Peyer's patch (tissue), 4 donors: ENCODE measurements around the gene TGFA. TPM values are rescaled to one million over a fixed set of nuclear protein-coding genes. Genes with fewer than 3 reads are reported as not detected.
A peak's percentile ranks its signal among the peaks of the same experiment; 100 is the strongest.

Experiments used
- DNase-seq, 3 donors: peaks; one replicate each; pipeline ENCODE4 v3.0.0-alpha.2; 2017 to 2019
- H3K27ac ChIP-seq, 4 donors: fragments of 200-600 bp; sonication (generic); one replicate each; pipeline ENCODE4 v1.5.1; 2016 to 2019
- H3K27me3 ChIP-seq, 2 donors: fragments of 200-600 bp; sonication (generic); one replicate each; pipeline ENCODE4 v1.5.1; 2019
- H3K36me3 ChIP-seq, 3 donors: fragments of 200-600 bp; sonication (generic); one replicate each; pipeline ENCODE4 v1.5.1; 2016 to 2019
- H3K4me1 ChIP-seq, 4 donors: fragments of 200-600 bp; sonication (generic); one replicate each; pipeline ENCODE4 v1.5.1; 2016 to 2019
- H3K4me3 ChIP-seq, 4 donors: fragments of 200-600 bp; sonication (generic); 1 replicate in 3 of 4; 2 replicates in 1 of 4; pipeline ENCODE4 v1.5.1; 2016 to 2019; ENCODE audit warnings: mild to moderate bottlenecking in 1 of 4
- H3K9me3 ChIP-seq, 4 donors: fragments of 200-600 bp; sonication (generic); one replicate each; pipeline ENCODE4 v1.5.1; 2016 to 2019; ENCODE audit warnings: mild to moderate bottlenecking in 1 of 4
- POLR2A ChIP-seq, 2 donors: fragments of 450-650 bp; IDR thresholded peaks; one replicate each; pipeline ENCODE4 v1.5.1; 2017; ENCODE audit warnings: antibody characterized with exemption in 2 of 2, mild to moderate bottlenecking in 2 of 2, moderate library complexity in 2 of 2
- total RNA-seq, 4 donors: library from RNA; depleted of rRNA; stranded (reverse); fragments of >200 nt; gene quantifications; one replicate each; pipeline ENCODE4 v1.1.0, GENCODE V29; 2016
- TF ChIP-seq, protein P1 (sequence below), 6 experiments: fragments of 450-650 bp in 4 of 6; fragments of 200-600 bp in 2 of 6; sonication (generic) in 1 of 6; IDR thresholded peaks; one replicate each; pipeline ENCODE4 v1.5.1; 2017 to 2019; ENCODE audit warnings: antibody characterized with exemption in 6 of 6, mild to moderate bottlenecking in 3 of 6, moderate library complexity in 1 of 6

Gene TGFA
- total RNA-seq, 4 donors from 2014 or later, result 2.5 to 51.6 (median 37.9) TPM

DNA sequence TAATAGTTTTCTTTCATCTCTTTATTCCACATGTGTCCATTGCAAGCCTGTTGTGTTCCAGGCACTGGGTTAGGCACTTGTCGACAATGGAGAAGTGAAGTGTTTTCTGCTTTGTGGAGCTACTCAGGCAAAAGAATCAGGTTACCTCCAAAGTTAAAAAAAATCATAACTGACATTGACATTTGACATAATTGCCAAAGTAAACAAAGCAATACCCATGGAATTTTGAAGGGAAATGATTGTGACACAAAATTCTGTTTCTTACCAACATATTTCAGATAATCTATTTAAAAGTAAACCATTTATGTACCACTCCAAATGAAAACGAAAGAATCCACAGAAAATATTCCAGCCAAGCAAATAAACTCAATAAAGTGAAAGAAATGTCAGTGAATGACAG lies 6.4 kb upstream of the TGFA start:
- no peak for TF ChIP-seq POLR2A (IDR thresholded peaks at IDR 0.05)
- TF ChIP-seq, protein P1, sequence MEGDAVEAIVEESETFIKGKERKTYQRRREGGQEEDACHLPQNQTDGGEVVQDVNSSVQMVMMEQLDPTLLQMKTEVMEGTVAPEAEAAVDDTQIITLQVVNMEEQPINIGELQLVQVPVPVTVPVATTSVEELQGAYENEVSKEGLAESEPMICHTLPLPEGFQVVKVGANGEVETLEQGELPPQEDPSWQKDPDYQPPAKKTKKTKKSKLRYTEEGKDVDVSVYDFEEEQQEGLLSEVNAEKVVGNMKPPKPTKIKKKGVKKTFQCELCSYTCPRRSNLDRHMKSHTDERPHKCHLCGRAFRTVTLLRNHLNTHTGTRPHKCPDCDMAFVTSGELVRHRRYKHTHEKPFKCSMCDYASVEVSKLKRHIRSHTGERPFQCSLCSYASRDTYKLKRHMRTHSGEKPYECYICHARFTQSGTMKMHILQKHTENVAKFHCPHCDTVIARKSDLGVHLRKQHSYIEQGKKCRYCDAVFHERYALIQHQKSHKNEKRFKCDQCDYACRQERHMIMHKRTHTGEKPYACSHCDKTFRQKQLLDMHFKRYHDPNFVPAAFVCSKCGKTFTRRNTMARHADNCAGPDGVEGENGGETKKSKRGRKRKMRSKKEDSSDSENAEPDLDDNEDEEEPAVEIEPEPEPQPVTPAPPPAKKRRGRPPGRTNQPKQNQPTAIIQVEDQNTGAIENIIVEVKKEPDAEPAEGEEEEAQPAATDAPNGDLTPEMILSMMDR (IDR thresholded peaks at IDR 0.05), result no peak
- H3K4me3 ChIP-seq, result no peak overlapping the region
- no peaks in the 10 kb centered on the region for H3K36me3 ChIP-seq
- H3K27ac ChIP-seq, result no peak overlapping the region
- no peak for DNase-seq
- no peaks in the 10 kb centered on the region for H3K9me3 ChIP-seq
- H3K4me1 ChIP-seq, result peaks cover 0 to 14% (median 0%) of the 10 kb centered on the region in 4 donors
- H3K27me3 ChIP-seq, result no peaks in the 10 kb centered on the region

DNA sequence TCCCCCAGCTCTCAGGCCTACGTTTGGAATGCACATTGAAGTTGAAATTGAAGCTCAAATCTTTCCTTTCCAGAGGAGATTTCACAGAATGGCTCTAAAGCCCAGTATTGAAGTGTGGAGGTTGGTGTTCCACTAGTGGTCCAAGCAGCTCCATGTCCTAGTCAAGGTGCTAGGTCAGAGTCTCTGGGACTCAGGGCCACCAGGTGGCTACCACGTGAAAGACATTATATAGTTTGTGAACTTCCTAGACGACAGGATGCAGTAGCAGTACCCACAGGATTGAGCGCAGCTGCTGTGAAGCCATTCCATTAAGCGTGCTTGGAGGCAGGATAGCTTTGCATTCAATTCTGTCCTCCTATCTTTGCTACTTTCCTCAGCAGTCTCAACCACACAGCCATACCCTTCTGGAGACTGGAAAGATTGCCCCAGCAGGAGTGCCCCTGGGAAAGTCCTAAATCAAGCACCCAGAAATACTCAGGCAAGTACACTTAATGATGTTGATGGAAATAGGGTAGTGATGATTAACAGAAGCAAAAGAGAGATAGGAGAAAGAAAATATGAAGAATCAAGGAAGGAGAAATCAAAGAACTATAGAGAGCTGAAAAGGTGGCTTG lies 4.7 kb upstream of the TGFA start:
- Histone ChIP-seq H3K9me3 (no peaks in the 10 kb centered on the region), H3K4me1 (peaks cover 0 to 23% (median 4%) of the 10 kb centered on the region in 4 donors), H3K27ac (no peak overlapping the region), H3K4me3 (no peak overlapping the region), H3K27me3 (no peaks in the 10 kb centered on the region), H3K36me3 (no peaks in the 10 kb centered on the region)
- no peak for DNase-seq
- TF ChIP-seq POLR2A (IDR thresholded peaks at IDR 0.05), result no peak
- TF ChIP-seq, protein P1 (IDR thresholded peaks at IDR 0.05), result peak in 2 of 6 experiments; percentile 5 to 6

DNA sequence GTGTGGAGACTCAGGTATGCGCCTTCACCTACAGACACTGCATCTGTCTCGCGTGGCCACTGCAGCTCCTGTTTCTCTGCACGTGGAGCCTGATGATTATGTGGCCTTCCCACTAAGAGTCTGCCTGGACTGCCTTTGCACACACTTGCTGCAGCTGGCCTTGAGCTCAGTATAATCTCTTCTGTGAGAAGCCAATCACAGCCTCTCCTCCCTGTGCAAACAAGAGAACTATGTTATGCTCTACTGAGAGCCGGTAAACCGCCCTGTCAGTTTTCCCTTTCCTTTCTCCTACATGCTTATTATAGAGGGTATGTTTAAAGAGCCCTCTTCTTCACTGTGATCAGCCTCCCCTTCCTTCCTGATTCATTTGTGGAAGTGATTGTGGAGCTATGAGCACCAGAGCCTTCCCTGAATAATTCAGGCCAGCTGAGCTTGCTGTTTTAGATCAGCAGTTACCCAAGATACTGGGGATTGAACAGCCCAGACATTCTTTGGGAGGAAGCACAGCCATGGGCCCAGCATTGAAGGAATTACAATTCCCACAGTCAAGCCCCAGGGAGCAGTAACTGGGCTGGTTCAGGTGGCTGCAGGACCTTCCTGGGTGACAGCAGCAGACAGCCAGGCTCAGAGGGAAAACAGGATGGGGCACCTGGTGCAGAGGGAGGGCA lies 3.7 kb upstream of the TGFA start:
- Histone ChIP-seq H3K4me3 (no peak overlapping the region), H3K27ac (no peak overlapping the region), H3K27me3 (no peaks in the 10 kb centered on the region), H3K4me1 (peaks cover 0 to 23% (median 4%) of the 10 kb centered on the region in 4 donors), H3K9me3 (no peaks in the 10 kb centered on the region), H3K36me3 (no peaks in the 10 kb centered on the region)
- DNase-seq, result no peak
- TF ChIP-seq, protein P1 (IDR thresholded peaks at IDR 0.05), result no peak
- peak in 1 of 2 donors; percentile 29 for TF ChIP-seq POLR2A (IDR thresholded peaks at IDR 0.05)

DNA sequence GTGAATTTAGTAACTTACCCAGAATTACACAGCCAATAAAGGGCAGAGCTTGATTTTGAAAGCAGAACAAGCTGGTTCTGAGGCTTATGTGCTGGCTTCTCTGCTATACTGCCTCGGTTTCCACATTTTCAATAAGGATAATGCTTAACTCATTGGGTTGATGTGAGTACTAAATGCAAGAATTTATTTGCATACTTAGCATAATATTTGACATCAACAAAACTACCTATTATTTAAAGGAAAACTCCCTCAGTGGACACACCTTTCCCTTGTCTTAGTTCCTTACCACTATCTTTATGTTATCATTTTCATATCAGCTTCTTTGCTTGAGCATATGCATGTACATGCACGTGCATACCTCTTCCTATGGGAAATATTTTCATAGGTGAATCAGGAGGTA lies 3.0 kb upstream of the TGFA start:
- no peak overlapping the region for H3K4me3 ChIP-seq
- no peak for TF ChIP-seq POLR2A (IDR thresholded peaks at IDR 0.05)
- TF ChIP-seq, protein P1 (IDR thresholded peaks at IDR 0.05), result no peak
- H3K27me3 ChIP-seq, result no peaks in the 10 kb centered on the region
- DNase-seq, result no peak
- H3K27ac ChIP-seq, result no peak overlapping the region
- no peaks in the 10 kb centered on the region for H3K36me3 ChIP-seq
- peaks cover 0 to 23% (median 4%) of the 10 kb centered on the region in 4 donors for H3K4me1 ChIP-seq
- no peaks in the 10 kb centered on the region for H3K9me3 ChIP-seq

DNA sequence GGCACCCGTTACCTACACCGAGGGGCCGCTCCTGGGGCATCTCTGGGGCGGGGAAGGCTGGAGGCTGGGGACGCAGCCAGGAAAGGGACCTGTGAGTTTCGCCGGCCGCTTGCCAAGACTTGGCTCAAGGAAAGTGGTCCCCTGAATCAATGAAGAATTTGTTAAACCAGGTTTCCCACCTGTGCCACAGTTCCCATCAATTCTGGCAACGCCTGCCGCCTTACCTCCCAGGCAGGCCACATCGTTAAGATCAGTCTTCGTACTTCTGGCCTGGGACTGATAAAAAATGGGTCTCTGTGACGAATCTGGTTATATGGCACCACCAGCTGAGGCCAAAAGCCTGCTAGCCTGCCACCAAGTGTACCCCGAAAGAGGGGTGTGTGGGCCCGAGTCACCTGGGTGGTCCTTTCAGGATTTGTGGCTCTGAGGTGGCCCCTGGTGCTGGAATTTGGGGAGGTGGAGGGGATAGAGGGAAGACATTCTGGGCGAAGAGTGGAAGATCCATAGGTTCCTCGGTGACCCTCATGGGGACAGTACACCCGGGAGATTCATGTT lies 789 bp upstream of the TGFA start:
- no peak for DNase-seq
- Histone ChIP-seq H3K4me1 (peaks cover 0 to 23% (median 4%) of the 10 kb centered on the region in 4 donors), H3K9me3 (no peaks in the 10 kb centered on the region), H3K27ac (peak overlapping the region in 3 of 4 donors; percentile 89 to 95 (median 90)), H3K4me3 (peak overlapping the region; percentile 50 to 80 (median 66)), H3K36me3 (no peaks in the 10 kb centered on the region), H3K27me3 (no peaks in the 10 kb centered on the region)
- no peak for TF ChIP-seq POLR2A (IDR thresholded peaks at IDR 0.05)
- TF ChIP-seq, protein P1 (IDR thresholded peaks at IDR 0.05), result no peak
